HCT116 (cell line): ENCODE results near the gene PNLIPRP3.

Experiments used
- EZH2 ChIP-seq: fragments of 200-600 bp; sonication (generic); IDR thresholded peaks from 2 replicates; pipeline ENCODE4 v1.6.1; 2017; ENCODE audit warnings: antibody characterized with exemption, mixed run types
- TCF7L2 ChIP-seq: IDR thresholded peaks from 2 replicates; pipeline ENCODE4 v1.7.0; 2011; ENCODE audit warnings: borderline replicate concordance, inconsistent platforms; ENCODE audit not compliant: insufficient read depth, insufficient read length; ENCODE audit errors: extremely low read depth
- TF ChIP-seq, protein P1 (sequence below): IDR thresholded peaks from 2 replicates; pipeline ENCODE4 v1.6.1; 2011; ENCODE audit warnings: mild to moderate bottlenecking, low read length, moderate library complexity; ENCODE audit not compliant: insufficient replicate concordance; ENCODE audit errors: extremely low read depth

DNA sequence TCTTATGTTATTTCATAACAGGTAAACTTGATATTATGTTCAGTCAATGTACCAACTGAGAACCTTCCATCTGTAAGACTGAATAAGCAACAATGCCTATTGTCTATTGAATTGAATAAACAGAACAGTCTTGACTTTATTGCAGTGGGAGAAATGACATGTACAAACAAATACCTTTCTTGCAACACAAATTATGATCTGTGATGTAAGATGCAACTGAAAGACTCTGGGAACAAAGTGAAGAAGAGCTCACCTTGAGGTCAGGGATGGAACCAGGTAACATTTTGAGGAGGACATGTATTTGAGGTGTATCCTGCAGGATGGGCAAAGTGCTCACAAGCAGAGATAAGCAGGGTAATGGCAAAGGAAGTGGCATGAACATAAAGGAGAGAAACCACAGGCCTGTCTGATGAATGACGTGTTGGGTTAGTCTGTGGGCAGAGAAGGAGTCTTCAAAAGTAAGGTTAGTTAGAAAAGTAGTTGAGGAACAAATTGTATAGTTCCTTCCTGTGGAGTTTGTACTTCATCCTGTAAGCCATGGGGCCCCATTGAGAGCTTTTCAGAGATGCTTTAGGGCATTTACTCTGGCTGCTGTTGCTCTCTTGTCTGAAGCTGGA, 9.5 kb downstream of the PNLIPRP3 start:
- TF ChIP-seq, protein P1, sequence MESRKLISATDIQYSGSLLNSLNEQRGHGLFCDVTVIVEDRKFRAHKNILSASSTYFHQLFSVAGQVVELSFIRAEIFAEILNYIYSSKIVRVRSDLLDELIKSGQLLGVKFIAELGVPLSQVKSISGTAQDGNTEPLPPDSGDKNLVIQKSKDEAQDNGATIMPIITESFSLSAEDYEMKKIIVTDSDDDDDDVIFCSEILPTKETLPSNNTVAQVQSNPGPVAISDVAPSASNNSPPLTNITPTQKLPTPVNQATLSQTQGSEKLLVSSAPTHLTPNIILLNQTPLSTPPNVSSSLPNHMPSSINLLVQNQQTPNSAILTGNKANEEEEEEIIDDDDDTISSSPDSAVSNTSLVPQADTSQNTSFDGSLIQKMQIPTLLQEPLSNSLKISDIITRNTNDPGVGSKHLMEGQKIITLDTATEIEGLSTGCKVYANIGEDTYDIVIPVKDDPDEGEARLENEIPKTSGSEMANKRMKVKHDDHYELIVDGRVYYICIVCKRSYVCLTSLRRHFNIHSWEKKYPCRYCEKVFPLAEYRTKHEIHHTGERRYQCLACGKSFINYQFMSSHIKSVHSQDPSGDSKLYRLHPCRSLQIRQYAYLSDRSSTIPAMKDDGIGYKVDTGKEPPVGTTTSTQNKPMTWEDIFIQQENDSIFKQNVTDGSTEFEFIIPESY = no peak
- no peak for TF ChIP-seq EZH2
- TF ChIP-seq TCF7L2 = no peak
